NT2/D1 (cell line): ENCODE data around the gene ZNF487.

Experiments used
- YY1 ChIP-seq: IDR thresholded peaks from 2 replicates; pipeline ENCODE4 v1.6.1; 2011; ENCODE audit not compliant: insufficient read length, insufficient read depth
- ZNF274 ChIP-seq: IDR thresholded peaks from 2 replicates; pipeline ENCODE4 v1.6.1; 2011; ENCODE audit warnings: mild to moderate bottlenecking, low read depth, low read length

- TF ChIP-seq YY1, result no peak
- TF ChIP-seq ZNF274, result no peak
Observed at GRCh38 chr10:43461950-43462349, 25.0 kb downstream of the ZNF487 start.
